CD4-positive, alpha-beta T cell treated with Interferon gamma for 1 hour (primary cell): ENCODE measurements around the gene PNMT.

Source experiments
- DNase-seq: peaks from one replicate; pipeline ENCODE4 v3.0.0-alpha.2; 2020

Gene PNMT

DNA sequence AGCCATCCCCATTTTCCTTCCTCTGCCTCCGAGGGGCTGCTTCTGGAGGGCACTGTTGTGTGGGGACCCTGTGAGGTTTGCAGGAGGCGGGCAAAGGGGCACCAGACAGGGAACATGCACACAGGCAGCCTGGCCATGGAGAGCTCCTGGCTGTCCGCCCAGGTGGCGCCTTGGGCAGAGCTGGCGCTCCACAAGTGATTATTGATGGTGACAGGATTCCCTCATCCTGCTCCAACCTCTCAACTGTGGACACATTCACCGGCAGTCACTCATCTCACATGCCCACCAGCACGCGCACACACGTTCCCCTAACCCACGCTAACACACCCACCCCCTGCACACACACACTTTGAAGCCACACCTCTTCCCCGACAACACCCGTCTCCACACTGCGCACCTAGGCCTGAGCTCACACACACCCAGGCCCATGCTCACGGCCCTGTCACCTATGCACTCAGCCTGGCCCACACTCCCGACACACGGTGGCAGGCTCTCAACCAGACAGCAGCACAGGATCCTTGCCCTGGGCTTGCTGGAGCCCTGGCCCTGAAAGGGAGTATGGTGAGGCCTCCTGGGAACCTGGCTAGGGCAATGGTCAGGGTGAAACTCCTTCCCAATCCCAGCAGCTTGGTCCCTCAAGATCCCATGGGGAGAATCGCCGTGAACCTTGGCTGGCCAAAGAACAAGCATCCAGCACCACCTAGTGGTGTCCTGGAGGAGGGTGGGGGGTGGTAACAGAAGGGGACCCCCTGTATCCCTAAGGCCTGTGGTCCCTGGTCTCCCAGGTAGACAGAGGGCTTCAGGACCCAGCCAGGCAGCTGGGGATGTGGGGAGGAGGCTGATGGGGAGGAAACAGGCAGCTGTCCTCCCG is 3.6 kb downstream of the PNMT start:
- DNase-seq = no peak

GRCh38 chr17:39672522-39673334 is 4.5 kb downstream of the PNMT start:
- DNase-seq = no peak

- no peak for DNase-seq
Observed at GRCh38 chr17:39673335-39674081, 5.3 kb downstream of the PNMT start.

- DNase-seq = no peak
Observed at GRCh38 chr17:39674179-39674578, 5.9 kb downstream of the PNMT start.

DNA sequence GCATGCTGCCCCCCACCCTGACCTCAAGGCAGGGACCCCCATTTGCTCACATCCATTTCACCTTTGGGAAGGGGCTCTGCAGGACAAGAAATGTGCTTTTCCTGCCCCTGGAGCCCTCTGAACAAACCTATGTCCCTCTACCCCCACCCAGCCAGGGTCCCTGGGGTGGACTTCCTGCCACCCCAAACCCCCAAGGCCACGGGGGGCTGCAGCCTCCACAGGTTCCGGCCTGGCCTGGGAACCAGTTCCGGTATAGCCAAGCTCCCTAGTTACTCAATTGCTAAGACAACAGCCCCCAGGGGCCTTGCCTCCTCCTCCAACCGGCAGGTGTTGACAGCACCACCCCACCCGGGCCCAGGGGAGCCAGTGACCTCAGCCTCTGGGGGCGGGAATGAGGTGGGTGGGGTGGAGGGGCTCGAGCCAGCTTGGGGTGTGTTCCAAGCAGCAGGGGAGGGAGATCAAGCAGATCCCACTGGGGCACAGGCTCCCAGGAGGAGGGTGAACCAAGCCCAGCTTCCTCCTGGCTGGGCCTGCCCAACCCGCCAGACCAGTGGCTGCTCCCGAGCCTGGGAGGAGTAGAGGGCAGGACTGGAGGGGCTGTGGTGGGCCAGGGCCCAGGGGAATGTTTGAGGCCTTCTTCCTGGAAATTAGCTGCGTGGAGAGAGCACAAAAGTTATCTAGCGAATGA is 6.6 kb downstream of the PNMT start:
- DNase-seq = no peak

- no peak for DNase-seq
Observed at GRCh38 chr17:39675390-39676082, 7.3 kb downstream of the PNMT start.

DNA sequence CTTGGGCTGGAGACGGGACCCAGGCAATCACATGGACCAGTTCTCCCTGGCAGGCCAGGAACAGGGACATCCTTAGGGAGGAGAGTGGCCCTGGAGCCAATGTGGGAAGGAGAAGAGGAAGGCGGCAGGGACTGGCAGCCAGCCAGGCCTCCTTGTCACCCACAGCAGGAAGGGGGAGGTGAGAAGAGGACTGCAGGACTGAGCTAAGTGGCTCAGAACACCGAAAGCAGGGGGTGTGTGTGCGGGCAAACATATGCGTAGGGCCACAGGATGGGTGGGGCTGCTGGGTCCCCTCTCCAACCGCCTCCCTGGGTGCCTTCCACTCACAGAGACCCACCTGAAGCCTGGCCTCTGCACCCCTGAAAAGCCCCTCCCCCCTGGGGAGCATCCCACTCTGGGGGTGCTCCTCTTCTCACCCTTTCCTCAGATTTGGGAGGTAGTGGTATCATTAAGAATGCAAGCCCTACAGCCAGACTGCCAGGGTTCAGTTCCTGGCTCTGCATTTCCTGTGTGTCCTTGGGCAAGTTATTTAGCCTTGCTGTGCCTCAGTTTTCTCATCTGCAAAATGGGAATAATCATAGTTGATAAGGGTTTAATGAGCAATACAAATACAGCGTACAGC is 8.1 kb downstream of the PNMT start:
- DNase-seq = peak; percentile 73

DNA sequence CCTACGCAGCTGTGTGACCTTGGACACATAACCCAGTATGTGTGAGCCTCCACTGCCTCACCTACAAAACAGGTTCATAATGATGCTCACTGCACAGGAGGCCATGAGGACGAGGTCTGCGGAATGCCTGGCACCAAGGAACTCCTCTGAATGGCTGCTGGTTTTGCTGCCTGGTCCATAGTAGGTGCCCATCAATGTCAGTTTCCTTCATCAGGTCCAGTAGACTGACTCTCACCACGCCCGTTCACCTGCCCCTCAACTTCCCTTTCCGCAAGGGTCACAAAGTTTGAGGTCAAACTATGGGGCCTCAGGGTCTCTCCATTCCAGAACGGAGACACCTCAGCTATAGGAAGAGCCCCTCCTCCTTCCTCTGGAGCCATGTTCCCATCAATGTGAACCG is 8.8 kb downstream of the PNMT start:
- no peak for DNase-seq

GRCh38 chr17:39677542-39678339 is 9.5 kb downstream of the PNMT start:
- no peak for DNase-seq

- no peak for DNase-seq
Observed at GRCh38 chr17:39678340-39679116, 10.3 kb downstream of the PNMT start.

DNA sequence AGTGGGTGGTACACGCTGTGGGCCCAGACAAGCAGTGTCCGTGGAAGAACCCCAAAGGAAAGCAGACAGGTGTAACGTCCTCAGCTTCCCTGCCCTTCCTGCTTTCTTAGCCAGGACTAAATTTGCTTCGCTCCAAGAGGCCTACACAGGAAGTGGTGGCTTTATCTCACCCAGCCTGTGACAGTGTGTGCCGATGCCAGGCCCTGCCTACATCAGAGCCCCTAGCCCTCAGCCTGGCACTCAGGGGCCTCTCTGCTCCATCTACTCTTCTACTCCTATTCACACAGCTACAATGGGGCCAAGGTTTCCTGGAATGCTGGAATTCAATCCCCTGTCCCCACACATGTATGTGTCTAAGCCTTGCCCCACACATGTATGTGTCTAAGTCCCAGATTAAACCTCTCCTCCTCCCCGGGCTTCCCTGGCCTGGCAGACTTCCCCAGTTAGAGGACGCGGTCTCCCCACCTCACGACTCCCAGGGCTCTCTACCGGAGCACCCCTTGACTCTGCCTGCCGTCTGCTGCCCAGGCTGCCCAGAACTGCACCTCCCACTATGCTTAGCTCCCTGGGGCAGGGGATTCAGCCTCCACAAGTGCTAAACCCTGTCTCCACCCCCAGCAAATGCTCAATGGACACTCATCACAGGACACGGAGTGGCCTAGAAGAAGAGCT is 11.4 kb downstream of the PNMT start:
- peak; percentile 53 for DNase-seq

GRCh38 chr17:39683295-39683939 is 15.2 kb downstream of the PNMT start:
- DNase-seq = no peak

DNA sequence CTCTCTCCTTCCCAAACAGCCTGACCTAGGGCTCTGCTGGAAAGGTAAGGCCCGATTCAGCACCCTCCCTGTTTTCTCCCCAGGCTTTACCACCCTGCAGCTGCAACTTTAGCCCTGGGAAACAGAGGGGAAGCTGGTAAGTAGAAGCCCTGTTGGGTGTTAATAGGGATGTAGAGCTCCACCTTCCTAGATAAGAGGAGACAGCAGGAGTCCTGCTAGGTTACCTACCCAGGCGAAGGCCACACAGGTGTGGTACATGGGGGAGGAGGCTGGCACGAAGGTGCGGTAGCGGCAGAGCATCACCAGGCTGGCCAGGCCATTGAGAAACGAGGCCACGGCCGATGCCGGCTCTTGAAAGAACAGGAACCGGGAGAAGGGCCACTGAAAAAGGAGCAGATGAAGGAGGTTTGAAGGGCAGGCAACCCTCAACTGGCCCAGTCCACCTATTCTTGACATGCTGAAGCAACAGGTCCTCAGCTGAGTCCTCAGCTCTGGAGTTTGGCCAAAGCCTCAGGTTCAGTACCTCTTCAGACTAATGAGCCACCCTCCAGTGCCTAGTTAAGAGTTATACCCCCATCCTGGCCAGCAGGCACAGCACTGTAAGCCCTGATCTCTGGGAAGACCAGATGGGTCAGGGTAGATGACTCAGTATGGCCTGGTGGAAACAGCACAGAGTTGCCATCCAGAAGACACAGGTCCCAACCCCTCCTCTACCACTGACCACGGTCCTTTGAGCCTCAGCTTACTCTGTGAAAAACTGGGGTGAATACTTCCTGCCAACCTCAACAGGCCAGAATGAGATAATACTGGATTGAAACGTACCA is 16.3 kb downstream of the PNMT start:
- DNase-seq = no peak

- no peak for DNase-seq
Observed at GRCh38 chr17:39687101-39687545, 18.9 kb downstream of the PNMT start.

DNA sequence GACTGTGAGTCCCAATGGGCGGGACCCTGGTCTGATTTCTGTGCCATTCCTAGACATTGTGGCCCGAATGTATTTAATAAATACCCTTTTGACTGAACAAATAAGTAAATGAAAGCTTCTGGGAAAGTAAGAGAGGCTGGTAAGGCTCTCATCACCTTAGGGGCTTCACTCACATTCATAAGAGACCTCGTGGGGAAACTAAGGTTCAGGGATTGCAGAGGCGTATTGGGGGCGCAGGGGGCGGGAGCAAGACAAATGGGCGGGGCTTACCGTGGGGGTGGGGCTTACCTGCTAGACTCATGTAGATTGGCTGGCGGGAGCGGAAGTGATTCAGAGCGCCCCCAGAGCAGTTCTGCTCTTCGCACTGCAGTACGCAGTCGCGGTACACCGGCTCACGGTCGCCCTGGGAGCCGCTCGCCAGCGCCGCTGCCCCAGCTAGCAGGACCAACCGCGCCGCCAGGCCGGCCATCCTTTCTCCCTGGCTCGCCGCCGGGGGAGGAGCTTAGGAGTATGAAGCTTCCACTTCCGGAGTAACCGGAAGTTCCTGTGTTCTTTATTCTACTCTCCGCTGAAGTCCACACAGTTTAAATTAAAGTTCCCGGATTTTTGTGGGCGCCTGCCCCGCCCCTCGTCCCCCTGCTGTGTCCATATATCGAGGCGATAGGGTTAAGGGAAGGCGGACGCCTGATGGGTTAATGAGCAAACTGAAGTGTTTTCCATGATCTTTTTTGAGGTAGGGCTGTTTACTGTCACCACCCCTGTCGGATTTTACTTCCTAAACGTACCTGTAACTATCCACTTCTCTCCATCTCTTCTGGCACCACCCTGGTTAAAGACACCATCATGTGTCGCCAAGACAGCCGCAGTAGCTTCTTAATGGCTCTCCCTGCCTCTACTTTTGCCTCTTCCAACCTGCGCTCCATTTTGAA is 19.6 kb downstream of the PNMT start, which contains the start of gene PGAP3:
PGAP3 (minus strand) TSS at position 512 of the 929 bp plus-strand sequence; CDS start at position 469, 43 bp downstream.
- peak; percentile 88 for DNase-seq

DNA sequence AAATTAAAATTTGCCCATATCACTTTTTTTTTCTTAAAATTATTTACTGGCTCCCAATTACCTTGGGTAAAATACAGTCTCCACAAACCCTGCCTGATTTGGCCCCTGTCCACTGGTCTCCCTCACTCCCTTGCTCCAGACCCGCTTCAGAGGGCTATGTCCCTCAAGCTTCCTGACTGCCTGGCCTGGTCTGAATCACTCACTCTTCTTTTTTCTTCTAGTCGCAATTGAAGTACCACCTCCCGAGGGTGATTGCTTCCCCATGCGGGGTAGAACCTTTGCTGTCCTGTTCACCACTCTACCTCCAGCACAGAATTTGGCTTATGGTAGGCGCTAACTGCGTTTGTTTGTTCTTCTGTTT is 20.2 kb downstream of the PNMT start:
- no peak for DNase-seq

- DNase-seq = no peak
Observed at GRCh38 chr17:39688945-39689344, 20.7 kb downstream of the PNMT start.
